Parathyroid adenoma (tissue), 2 donors: Measurements from ENCODE around the gene LRRC55.

Experiments
- H2AFZ ChIP-seq: fragments of 300-600 bp; sonication (generic); one replicate; pipeline ENCODE4 v1.7.0; 2017; ENCODE audit warnings: antibody characterized with exemption, mild to moderate bottlenecking
- H3K27ac ChIP-seq: fragments of 300-600 bp; sonication (generic); one replicate; pipeline ENCODE4 v1.7.0; 2017
- H3K27me3 ChIP-seq: fragments of 300-600 bp; sonication (generic); one replicate; pipeline ENCODE4 v1.7.0; 2017; ENCODE audit warnings: low read length; ENCODE audit not compliant: control insufficient read depth, insufficient read depth
- H3K36me3 ChIP-seq: fragments of 300-600 bp; sonication (generic); one replicate; pipeline ENCODE4 v1.7.0; 2017; ENCODE audit warnings: low read length; ENCODE audit not compliant: control insufficient read depth, insufficient read depth
- H3K4me1 ChIP-seq: fragments of 300-600 bp; sonication (generic); one replicate; pipeline ENCODE4 v1.7.0; 2017; ENCODE audit warnings: control low read depth
- H3K4me2 ChIP-seq: fragments of 300-600 bp; sonication (generic); one replicate; pipeline ENCODE4 v1.7.0; 2017; ENCODE audit warnings: low read length
- H3K4me3 ChIP-seq: fragments of 300-600 bp; sonication (generic); one replicate; pipeline ENCODE4 v1.7.0; 2017; ENCODE audit warnings: low read depth, low read length
- H3K79me2 ChIP-seq: fragments of 300-600 bp; sonication (generic); one replicate; pipeline ENCODE4 v1.7.0; 2017; ENCODE audit warnings: control low read depth
- H3K9ac ChIP-seq: fragments of 300-600 bp; sonication (generic); one replicate; pipeline ENCODE4 v1.7.0; 2017; ENCODE audit warnings: mild to moderate bottlenecking
- H3K9me3 ChIP-seq: fragments of 300-600 bp; sonication (generic); one replicate; pipeline ENCODE4 v1.7.0; 2017; ENCODE audit warnings: low read length; ENCODE audit not compliant: control insufficient read depth
- CTCF ChIP-seq: fragments of 300-600 bp; sonication (generic); IDR thresholded peaks from one replicate; pipeline ENCODE4 v1.7.0; 2017; ENCODE audit warnings: antibody characterized with exemption, mild to moderate bottlenecking
- donor health status: primary hyperparathyroidism.

Gene LRRC55

DNA sequence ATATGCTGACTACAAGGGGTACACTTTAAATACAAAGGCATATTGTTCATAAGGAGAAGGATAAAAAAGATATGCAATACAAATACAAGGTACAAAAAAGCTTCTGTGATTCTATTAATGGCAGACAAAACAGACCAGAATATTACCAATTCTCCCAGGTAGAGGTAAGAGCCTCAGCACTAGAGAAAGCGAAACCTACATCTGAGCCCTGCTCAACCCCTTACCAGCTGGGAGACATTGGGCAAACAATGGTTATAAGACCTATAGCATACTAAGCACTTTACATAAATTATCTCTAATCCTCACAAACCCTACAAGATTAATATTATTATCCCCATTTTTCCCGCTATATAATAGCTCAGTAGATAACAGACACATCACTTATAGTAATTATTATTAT is 41.2 kb upstream of the LRRC55 start:
- Histone ChIP-seq H3K9me3 (no peaks in the 10 kb centered on the region), H3K27ac (no peak overlapping the region), H3K36me3 (no peaks in the 10 kb centered on the region), H3K4me3 (no peak overlapping the region), H3K79me2 (no peaks in the 10 kb centered on the region), H3K4me1 (peaks cover 6% of the 10 kb centered on the region), H3K27me3 (no peaks in the 10 kb centered on the region), H2AFZ (no peak overlapping the region), H3K9ac (no peak overlapping the region), H3K4me2 (no peak overlapping the region)
- TF ChIP-seq CTCF: no peak

DNA sequence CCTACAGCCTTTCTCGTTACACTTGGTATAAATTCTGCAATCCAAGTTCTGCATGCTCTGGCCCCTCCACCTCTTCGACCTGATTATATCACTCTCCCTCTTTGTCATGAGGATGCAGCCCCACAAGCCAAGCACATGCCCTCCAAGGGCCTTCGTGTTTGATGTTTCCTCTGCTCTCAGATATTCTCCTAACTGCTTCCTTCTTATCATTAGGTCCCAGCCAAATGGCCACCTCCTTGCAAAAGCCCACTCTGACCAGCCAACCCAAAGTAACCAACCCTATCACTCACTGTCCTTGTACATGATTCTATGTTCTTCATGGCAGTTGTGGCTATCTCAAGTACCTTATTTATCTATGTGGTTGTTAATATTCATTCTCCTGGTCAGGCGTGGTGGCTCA is 38.3 kb upstream of the LRRC55 start:
- H3K27me3 ChIP-seq: no peaks in the 10 kb centered on the region
- no peak overlapping the region for H3K4me3 ChIP-seq
- H2AFZ ChIP-seq: no peak overlapping the region
- no peak for TF ChIP-seq CTCF
- no peak overlapping the region for H3K9ac ChIP-seq
- H3K4me1 ChIP-seq: peaks cover 10% of the 10 kb centered on the region
- no peak overlapping the region for H3K27ac ChIP-seq
- H3K79me2 ChIP-seq: no peaks in the 10 kb centered on the region
- no peaks in the 10 kb centered on the region for H3K9me3 ChIP-seq
- H3K4me2 ChIP-seq: no peak overlapping the region
- no peaks in the 10 kb centered on the region for H3K36me3 ChIP-seq

- Histone ChIP-seq H3K36me3 (no peaks in the 10 kb centered on the region), H2AFZ (peak overlapping the region; percentile 33), H3K4me1 (peaks cover 16% of the 10 kb centered on the region), H3K9ac (no peak overlapping the region), H3K27ac (no peak overlapping the region), H3K79me2 (no peaks in the 10 kb centered on the region), H3K4me3 (no peak overlapping the region), H3K4me2 (no peak overlapping the region), H3K27me3 (no peaks in the 10 kb centered on the region), H3K9me3 (no peaks in the 10 kb centered on the region)
- no peak for TF ChIP-seq CTCF
Measured at GRCh38 chr11:57144075-57144474, 37.7 kb upstream of the LRRC55 start.

- TF ChIP-seq CTCF: no peak
- Histone ChIP-seq H3K9ac (no peak overlapping the region), H3K27me3 (no peaks in the 10 kb centered on the region), H3K27ac (peak overlapping the region; percentile 11), H3K9me3 (no peaks in the 10 kb centered on the region), H3K4me3 (no peak overlapping the region), H3K79me2 (no peaks in the 10 kb centered on the region), H3K4me1 (peaks cover 22% of the 10 kb centered on the region), H2AFZ (peak overlapping the region; percentile 33), H3K4me2 (no peak overlapping the region), H3K36me3 (no peaks in the 10 kb centered on the region)
Measured at GRCh38 chr11:57144531-57145320, 37.0 kb upstream of the LRRC55 start.

- no peak overlapping the region for H3K4me3 ChIP-seq
- H3K9ac ChIP-seq: no peak overlapping the region
- H3K4me2 ChIP-seq: no peak overlapping the region
- no peaks in the 10 kb centered on the region for H3K9me3 ChIP-seq
- no peak overlapping the region for H3K27ac ChIP-seq
- no peaks in the 10 kb centered on the region for H3K79me2 ChIP-seq
- H3K36me3 ChIP-seq: no peaks in the 10 kb centered on the region
- no peak overlapping the region for H2AFZ ChIP-seq
- peaks cover 35% of the 10 kb centered on the region for H3K4me1 ChIP-seq
- H3K27me3 ChIP-seq: no peaks in the 10 kb centered on the region
- TF ChIP-seq CTCF: no peak
Measured at GRCh38 chr11:57146301-57146700, 35.5 kb upstream of the LRRC55 start.
